ENCODE results near the gene BBLN. TPM values are rescaled to one million over a fixed set of nuclear protein-coding genes. Genes with fewer than 3 reads are reported as not detected.
"Not testable (repeated sequence)": the region's sequence is repeated elsewhere in the genome, so short reads cannot be mapped to it uniquely, and the experiment has no call there.

Gene BBLN
- total and polyA plus RNA-seq, 5 donors from 2014 or later, result 70.9 to 176 (median 117) TPM

- no peaks in the 10 kb centered on the region for H3K9me3 ChIP-seq (ENCODE audit: control insufficient read depth in 2 of 2, low read length in 2 of 2)
- no peaks in the 10 kb centered on the region for H3K4me1 ChIP-seq (ENCODE audit: control insufficient read depth, insufficient read depth, low read length, poor library complexity, severe bottlenecking)
- peaks cover 40% of the 10 kb centered on the region for H3K36me3 Mint-ChIP-seq
- H3K4me3 ChIP-seq (ENCODE audit: low read depth, low read length), result no peak overlapping the region
- H3K27me3 ChIP-seq (ENCODE audit: control insufficient read depth, insufficient read depth, low read length), result no peaks in the 10 kb centered on the region
- no peaks in the 10 kb centered on the region for H3K27me3 Mint-ChIP-seq
- no peak overlapping the region for H3K27ac Mint-ChIP-seq
- H3K4me1 Mint-ChIP-seq, result peaks cover 0 to 1% (median 0%) of the 10 kb centered on the region in 4 donors
- peaks cover 0 to 2% (median 0%) of the 10 kb centered on the region in 7 donors for H3K9me3 Mint-ChIP-seq
- ATAC-seq (ENCODE audit: low read depth in 2 of 2) (no peak), DNase-seq (no peak)
- H3K4me3 Mint-ChIP-seq, result no peak overlapping the region
- no peak overlapping the region for H3K27ac ChIP-seq (ENCODE audit: insufficient read depth, low read length, poor library complexity, severe bottlenecking)
- peaks cover 69% of the 10 kb centered on the region for H3K36me3 ChIP-seq (ENCODE audit: control insufficient read depth, insufficient read depth, low read length)
Observed at GRCh38 chr9:128178806-128179431, 18.9 kb downstream of the BBLN start.

- ATAC-seq (ENCODE audit: low read depth in 2 of 2), result no peak
- peaks cover 65% of the 10 kb centered on the region for H3K36me3 ChIP-seq (ENCODE audit: control insufficient read depth, insufficient read depth, low read length)
- Mint-ChIP-seq H3K36me3 (peaks cover 37% of the 10 kb centered on the region), H3K4me3 (no peak overlapping the region), H3K9me3 (peaks cover 0 to 2% (median 0%) of the 10 kb centered on the region in 7 donors), H3K27ac (peak overlapping the region in 1 of 3 donors; percentile 69), H3K27me3 (no peaks in the 10 kb centered on the region), H3K4me1 (peaks cover 0 to 5% (median 0%) of the 10 kb centered on the region in 4 donors)
- H3K27ac ChIP-seq (ENCODE audit: insufficient read depth, low read length, poor library complexity, severe bottlenecking), result no peak overlapping the region
- no peaks in the 10 kb centered on the region for H3K27me3 ChIP-seq (ENCODE audit: control insufficient read depth, insufficient read depth, low read length)
- no peaks in the 10 kb centered on the region for H3K4me1 ChIP-seq (ENCODE audit: control insufficient read depth, insufficient read depth, low read length, poor library complexity, severe bottlenecking)
- DNase-seq, result no peak
- H3K4me3 ChIP-seq (ENCODE audit: low read depth, low read length), result no peak overlapping the region
- no peaks in the 10 kb centered on the region for H3K9me3 ChIP-seq (ENCODE audit: control insufficient read depth in 2 of 2, low read length in 2 of 2)
Observed at GRCh38 chr9:128180001-128180400, 19.9 kb downstream of the BBLN start.

GRCh38 chr9:128180447-128180846 lies 20.4 kb downstream of the BBLN start:
- H3K4me3 Mint-ChIP-seq, result no peak overlapping the region
- no peaks in the 10 kb centered on the region for H3K27me3 Mint-ChIP-seq
- Histone ChIP-seq H3K27me3 (ENCODE audit: control insufficient read depth, insufficient read depth, low read length) (no peaks in the 10 kb centered on the region), H3K27ac (ENCODE audit: insufficient read depth, low read length, poor library complexity, severe bottlenecking) (no peak overlapping the region), H3K4me3 (ENCODE audit: low read depth, low read length) (no peak overlapping the region), H3K4me1 (ENCODE audit: control insufficient read depth, insufficient read depth, low read length, poor library complexity, severe bottlenecking) (no peaks in the 10 kb centered on the region), H3K9me3 (ENCODE audit: control insufficient read depth in 2 of 2, low read length in 2 of 2) (no peaks in the 10 kb centered on the region), H3K36me3 (ENCODE audit: control insufficient read depth, insufficient read depth, low read length) (peaks cover 64% of the 10 kb centered on the region)
- peaks cover 32% of the 10 kb centered on the region for H3K36me3 Mint-ChIP-seq
- no peak overlapping the region for H3K27ac Mint-ChIP-seq
- no peak for DNase-seq
- no peak for ATAC-seq (ENCODE audit: low read depth in 2 of 2)
- peaks cover 0 to 5% (median 0%) of the 10 kb centered on the region in 4 donors for H3K4me1 Mint-ChIP-seq
- H3K9me3 Mint-ChIP-seq, result peaks cover 0 to 2% (median 0%) of the 10 kb centered on the region in 7 donors

GRCh38 chr9:128181480-128181879 lies 21.4 kb downstream of the BBLN start:
- H3K27ac Mint-ChIP-seq; H3K4me3 ChIP-seq (ENCODE audit: low read depth, low read length); H3K4me1 Mint-ChIP-seq; H3K27me3 Mint-ChIP-seq; H3K27ac ChIP-seq (ENCODE audit: insufficient read depth, low read length, poor library complexity, severe bottlenecking); DNase-seq; H3K27me3 ChIP-seq (ENCODE audit: control insufficient read depth, insufficient read depth, low read length); H3K4me3 Mint-ChIP-seq; H3K9me3 ChIP-seq (ENCODE audit: control insufficient read depth in 2 of 2, low read length in 2 of 2); ATAC-seq (ENCODE audit: low read depth in 2 of 2); H3K9me3 Mint-ChIP-seq; H3K4me1 ChIP-seq (ENCODE audit: control insufficient read depth, insufficient read depth, low read length, poor library complexity, severe bottlenecking): not testable (repeated sequence)
- peaks cover 60% of the 10 kb centered on the region for H3K36me3 ChIP-seq (ENCODE audit: control insufficient read depth, insufficient read depth, low read length)
- H3K36me3 Mint-ChIP-seq, result peaks cover 32% of the 10 kb centered on the region

GRCh38 chr9:128182893-128183588 lies 23.0 kb downstream of the BBLN start:
- Mint-ChIP-seq H3K4me3 (no peak overlapping the region), H3K27ac (no peak overlapping the region), H3K36me3 (peaks cover 35% of the 10 kb centered on the region), H3K27me3 (no peaks in the 10 kb centered on the region), H3K9me3 (peaks cover 0 to 2% (median 0%) of the 10 kb centered on the region in 7 donors), H3K4me1 (peaks cover 7 to 14% (median 10%) of the 10 kb centered on the region in 4 donors)
- ATAC-seq (ENCODE audit: low read depth in 2 of 2), result no peak
- H3K27me3 ChIP-seq (ENCODE audit: control insufficient read depth, insufficient read depth, low read length), result no peaks in the 10 kb centered on the region
- H3K27ac ChIP-seq (ENCODE audit: insufficient read depth, low read length, poor library complexity, severe bottlenecking), result no peak overlapping the region
- no peaks in the 10 kb centered on the region for H3K4me1 ChIP-seq (ENCODE audit: control insufficient read depth, insufficient read depth, low read length, poor library complexity, severe bottlenecking)
- no peaks in the 10 kb centered on the region for H3K9me3 ChIP-seq (ENCODE audit: control insufficient read depth in 2 of 2, low read length in 2 of 2)
- H3K4me3 ChIP-seq (ENCODE audit: low read depth, low read length), result no peak overlapping the region
- no peak for DNase-seq
- H3K36me3 ChIP-seq (ENCODE audit: control insufficient read depth, insufficient read depth, low read length), result peaks cover 57% of the 10 kb centered on the region

GRCh38 chr9:128185979-128186965 lies 26.2 kb downstream of the BBLN start:
- ATAC-seq (ENCODE audit: low read depth in 2 of 2), result no peak
- H3K4me3 Mint-ChIP-seq, result no peak overlapping the region
- Histone ChIP-seq H3K4me3 (ENCODE audit: low read depth, low read length) (no peak overlapping the region), H3K27ac (ENCODE audit: insufficient read depth, low read length, poor library complexity, severe bottlenecking) (no peak overlapping the region), H3K4me1 (ENCODE audit: control insufficient read depth, insufficient read depth, low read length, poor library complexity, severe bottlenecking) (peaks cover 14% of the 10 kb centered on the region), H3K9me3 (ENCODE audit: control insufficient read depth in 2 of 2, low read length in 2 of 2) (no peaks in the 10 kb centered on the region), H3K36me3 (ENCODE audit: control insufficient read depth, insufficient read depth, low read length) (peaks cover 32% of the 10 kb centered on the region), H3K27me3 (ENCODE audit: control insufficient read depth, insufficient read depth, low read length) (no peaks in the 10 kb centered on the region)
- H3K36me3 Mint-ChIP-seq, result peaks cover 27% of the 10 kb centered on the region
- no peaks in the 10 kb centered on the region for H3K9me3 Mint-ChIP-seq
- H3K27ac Mint-ChIP-seq, result peak overlapping the region in 1 of 3 donors; percentile 5
- H3K4me1 Mint-ChIP-seq, result peaks cover 9 to 34% (median 25%) of the 10 kb centered on the region in 4 donors
- H3K27me3 Mint-ChIP-seq, result no peaks in the 10 kb centered on the region
- no peak for DNase-seq

GRCh38 chr9:128187361-128187760 lies 27.3 kb downstream of the BBLN start:
- Mint-ChIP-seq H3K27ac (peak overlapping the region in 1 of 3 donors; percentile 35), H3K9me3 (no peaks in the 10 kb centered on the region), H3K4me3 (peak overlapping the region in 1 of 4 donors; percentile 53), H3K27me3 (peaks cover 4% of the 10 kb centered on the region), H3K36me3 (peaks cover 24% of the 10 kb centered on the region), H3K4me1 (peaks cover 9 to 39% (median 25%) of the 10 kb centered on the region in 4 donors)
- DNase-seq (no peak), ATAC-seq (ENCODE audit: low read depth in 2 of 2) (no peak)
- peaks cover 32% of the 10 kb centered on the region for H3K36me3 ChIP-seq (ENCODE audit: control insufficient read depth, insufficient read depth, low read length)
- H3K27ac ChIP-seq (ENCODE audit: insufficient read depth, low read length, poor library complexity, severe bottlenecking), result no peak overlapping the region
- H3K4me3 ChIP-seq (ENCODE audit: low read depth, low read length), result no peak overlapping the region
- no peaks in the 10 kb centered on the region for H3K9me3 ChIP-seq (ENCODE audit: control insufficient read depth in 2 of 2, low read length in 2 of 2)
- H3K4me1 ChIP-seq (ENCODE audit: control insufficient read depth, insufficient read depth, low read length, poor library complexity, severe bottlenecking), result peaks cover 23% of the 10 kb centered on the region
- no peaks in the 10 kb centered on the region for H3K27me3 ChIP-seq (ENCODE audit: control insufficient read depth, insufficient read depth, low read length)
